OCI-LY3 (cell line): ENCODE results near the gene OR52N2.

ENCODE experiments used
- CTCF ChIP-seq: fragments of 200-600, 300-600 bp; sonication (generic); IDR thresholded peaks from 2 replicates; pipeline ENCODE4 v1.5.1; 2014; ENCODE audit warnings: antibody characterized with exemption, low read length, low read depth
- EZH2phosphoT487 ChIP-seq: fragments of 200-600 bp; shearing (Covaris generic); IDR thresholded peaks from 2 replicates; pipeline ENCODE4 v1.6.1; 2018; ENCODE audit warnings: antibody characterized with exemption, mixed run types, low read depth

DNA sequence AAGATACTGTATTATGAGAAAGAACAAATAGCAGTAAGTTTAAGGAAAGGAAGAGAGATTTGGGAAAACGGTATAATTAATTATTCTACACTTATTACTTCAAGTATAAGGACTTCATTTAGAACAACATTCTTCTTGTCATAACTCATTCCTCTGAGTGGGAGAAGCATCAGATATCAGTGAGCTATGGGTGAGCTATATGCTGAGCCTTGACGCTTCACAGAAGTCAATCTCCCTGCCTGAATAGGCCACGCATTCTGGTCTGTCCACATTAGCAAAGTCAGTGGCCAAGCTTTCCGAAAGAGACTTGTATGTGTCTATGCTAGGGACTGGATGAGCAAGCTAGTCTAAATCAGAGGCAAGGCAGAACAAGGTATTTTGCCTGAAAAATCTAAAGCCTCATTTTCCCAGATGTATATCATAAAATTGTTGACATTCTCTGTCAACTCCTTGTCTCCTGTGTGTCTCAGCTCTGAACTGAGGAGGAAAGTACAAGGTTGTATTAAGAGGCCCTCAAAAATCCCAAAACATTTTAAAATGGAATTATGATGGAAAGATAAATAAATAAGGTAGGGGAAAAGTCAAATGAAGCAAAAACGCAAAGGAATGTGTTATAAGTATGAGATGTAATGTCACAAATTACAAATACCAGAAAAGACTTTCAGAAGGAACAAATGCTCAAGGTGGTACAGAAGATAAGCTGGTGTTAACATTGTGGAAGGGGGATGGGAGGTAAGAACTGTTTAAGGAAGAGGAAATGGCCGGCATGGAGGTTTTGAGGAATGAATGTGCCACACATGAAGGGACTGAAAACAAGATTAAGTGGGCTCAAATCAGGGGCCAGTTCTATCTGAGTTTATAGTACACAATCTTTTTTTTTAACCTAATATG lies 1.4 kb downstream of the OR52N2 start:
- TF ChIP-seq CTCF: no peak
- no peak for TF ChIP-seq EZH2phosphoT487
